ENCODE measurements around the gene PODXL. TPM values are rescaled to one million over a fixed set of nuclear protein-coding genes. Genes with fewer than 3 reads are reported as not detected.

The PODXL gene
- total RNA-seq (1 to 10 TPM in 3 of 5 donors, under 1 TPM in 2; 0.63 to 2.6 (median 1.5) TPM), total RNA-seq (0.17 to 3.0 (median 1.1) reads per million in 29 experiments)
- 0.98 TPM for total RNA-seq (2013)

- Mint-ChIP-seq H3K36me3 (no peaks in the 10 kb centered on the region), H3K4me3 (peak within 1 kb of the TSS; percentile 70 to 78 (median 78)), H3K9me3 (no peaks in the 10 kb centered on the region), H3K27ac (no peak within 1 kb of the TSS), H3K27me3 (peaks cover 35 to 48% of the 10 kb centered on the region in 2 donors), H3K4me1 (peaks cover 10 to 22% (median 18%) of the 10 kb centered on the region in 3 donors)
- H3K4me1 ChIP-seq (ENCODE audit: control insufficient read depth in 1 of 2, extremely low read depth in 1 of 2, insufficient read depth in 2 of 2, low read length in 2 of 2), result peaks cover 0 to 27% of the 10 kb centered on the region in 2 experiments
- CTCF ChIA-PET, result no interaction called here
- peak within 1 kb of the TSS; percentile 43 to 57 for H3K4me3 ChIP-seq (ENCODE audit: control insufficient read depth in 1 of 2, extremely low read depth in 1 of 2, low read length in 1 of 2)
- DNase-seq (peak in 34 of 35 experiments; percentile 2 to 72 (median 29)), ATAC-seq (replicated peaks in 1 of 4) (peak; percentile 73 to 84 (median 84))
- peaks cover 10 to 55% of the 10 kb centered on the region in 2 experiments for H3K27me3 ChIP-seq (replicated peaks in 1 of 2; ENCODE audit: control insufficient read depth in 2 of 2, extremely low read depth in 1 of 2, insufficient read depth in 2 of 2, low read length in 1 of 2)
- no peaks in the 10 kb centered on the region for H3K36me3 ChIP-seq (ENCODE audit: control insufficient read depth in 2 of 2, extremely low read depth in 1 of 2, insufficient read depth in 1 of 2, low read length in 1 of 2)
- no peak within 1 kb of the TSS for H3K27ac ChIP-seq (ENCODE audit: low read length)
- POLR2A ChIA-PET, result no interaction called here
- no peaks in the 10 kb centered on the region for H3K9me3 ChIP-seq
- under 1% methylated on average over 79 of the region's 112 CpGs for WGBS (ENCODE audit: insufficient coverage)
These were observed at the start of gene PODXL for GRCh38 chr7:131556053-131556908. Gene PODXL, minus strand, starts transcription at chr7:131556628. Its CDS starts 269 bp downstream, at chr7:131556359.

- no peaks in the 10 kb centered on the region for H3K4me1 Mint-ChIP-seq
- H3K36me3 Mint-ChIP-seq, result no peaks in the 10 kb centered on the region
- WGBS (ENCODE audit: insufficient coverage), result 71% methylated on average over 1 of the region's 9 CpGs
- Histone ChIP-seq H3K27ac (ENCODE audit: low read length) (no peak overlapping the region), H3K27me3 (replicated peaks in 1 of 2; ENCODE audit: control insufficient read depth in 2 of 2, extremely low read depth in 1 of 2, insufficient read depth in 2 of 2, low read length in 1 of 2) (peaks cover 6 to 47% of the 10 kb centered on the region in 2 experiments), H3K4me3 (ENCODE audit: control insufficient read depth in 1 of 2, extremely low read depth in 1 of 2, low read length in 1 of 2) (no peak overlapping the region), H3K36me3 (ENCODE audit: control insufficient read depth in 2 of 2, extremely low read depth in 1 of 2, insufficient read depth in 1 of 2, low read length in 1 of 2) (no peaks in the 10 kb centered on the region), H3K4me1 (ENCODE audit: control insufficient read depth in 1 of 2, extremely low read depth in 1 of 2, insufficient read depth in 2 of 2, low read length in 2 of 2) (no peaks in the 10 kb centered on the region), H3K9me3 (no peaks in the 10 kb centered on the region)
- no peak overlapping the region for H3K27ac Mint-ChIP-seq
- H3K27me3 Mint-ChIP-seq, result peaks cover 13 to 47% of the 10 kb centered on the region in 2 donors
- H3K9me3 Mint-ChIP-seq, result no peaks in the 10 kb centered on the region
- ATAC-seq (replicated peaks in 1 of 4) (no peak), DNase-seq (no peak)
- ChIA-PET CTCF (no interaction called here), POLR2A (no interaction called here)
- H3K4me3 Mint-ChIP-seq, result no peak overlapping the region
These were observed 49.0 kb upstream of the PODXL start for GRCh38 chr7:131605280-131605878.

- POLR2A ChIA-PET, result no interaction called here
- Histone ChIP-seq H3K27me3 (replicated peaks in 1 of 2; ENCODE audit: control insufficient read depth in 2 of 2, extremely low read depth in 1 of 2, insufficient read depth in 2 of 2, low read length in 1 of 2) (peaks cover 6 to 47% of the 10 kb centered on the region in 2 experiments), H3K9me3 (no peaks in the 10 kb centered on the region), H3K27ac (ENCODE audit: low read length) (no peak overlapping the region), H3K4me3 (ENCODE audit: control insufficient read depth in 1 of 2, extremely low read depth in 1 of 2, low read length in 1 of 2) (no peak overlapping the region), H3K36me3 (ENCODE audit: control insufficient read depth in 2 of 2, extremely low read depth in 1 of 2, insufficient read depth in 1 of 2, low read length in 1 of 2) (no peaks in the 10 kb centered on the region), H3K4me1 (ENCODE audit: control insufficient read depth in 1 of 2, extremely low read depth in 1 of 2, insufficient read depth in 2 of 2, low read length in 2 of 2) (no peaks in the 10 kb centered on the region)
- H3K9me3 Mint-ChIP-seq, result no peaks in the 10 kb centered on the region
- no peak for DNase-seq
- ATAC-seq (replicated peaks in 1 of 4), result no peak
- CTCF ChIA-PET, result no interaction called here
- H3K4me3 Mint-ChIP-seq, result no peak overlapping the region
- H3K4me1 Mint-ChIP-seq, result no peaks in the 10 kb centered on the region
- H3K27ac Mint-ChIP-seq, result no peak overlapping the region
- H3K36me3 Mint-ChIP-seq, result no peaks in the 10 kb centered on the region
- H3K27me3 Mint-ChIP-seq, result peaks cover 13 to 47% of the 10 kb centered on the region in 2 donors
- 61% methylated on average over 5 of the region's 7 CpGs for WGBS (ENCODE audit: insufficient coverage)
These were observed 48.4 kb upstream of the PODXL start for GRCh38 chr7:131604841-131605279.

- no peaks in the 10 kb centered on the region for H3K36me3 ChIP-seq (ENCODE audit: control insufficient read depth in 2 of 2, extremely low read depth in 1 of 2, insufficient read depth in 1 of 2, low read length in 1 of 2)
- Mint-ChIP-seq H3K4me1 (no peaks in the 10 kb centered on the region), H3K27ac (no peak overlapping the region), H3K36me3 (no peaks in the 10 kb centered on the region), H3K4me3 (no peak overlapping the region), H3K27me3 (peaks cover 13 to 47% of the 10 kb centered on the region in 2 donors), H3K9me3 (no peaks in the 10 kb centered on the region)
- 100% methylated on average over 1 of the region's 2 CpGs for WGBS (ENCODE audit: insufficient coverage)
- peaks cover 6 to 43% of the 10 kb centered on the region in 2 experiments for H3K27me3 ChIP-seq (replicated peaks in 1 of 2; ENCODE audit: control insufficient read depth in 2 of 2, extremely low read depth in 1 of 2, insufficient read depth in 2 of 2, low read length in 1 of 2)
- POLR2A ChIA-PET, result interaction anchor here in 1 of 2 donors (0.6 kb wide), 1 partner anchor 14 kb away, joined by 13 read pairs; no protein-coding TSS in a partner anchor
- H3K9me3 ChIP-seq, result no peaks in the 10 kb centered on the region
- H3K4me3 ChIP-seq (ENCODE audit: control insufficient read depth in 1 of 2, extremely low read depth in 1 of 2, low read length in 1 of 2), result no peak overlapping the region
- CTCF ChIA-PET, result interaction anchor here in 1 of 2 donors (0.5 kb wide), 1 partner anchor 92 kb away, joined by 3 read pairs; no protein-coding TSS in a partner anchor
- no peak for DNase-seq
- H3K4me1 ChIP-seq (ENCODE audit: control insufficient read depth in 1 of 2, extremely low read depth in 1 of 2, insufficient read depth in 2 of 2, low read length in 2 of 2), result no peaks in the 10 kb centered on the region
- H3K27ac ChIP-seq (ENCODE audit: low read length), result no peak overlapping the region
- ATAC-seq (replicated peaks in 1 of 4), result no peak
These were observed 47.5 kb upstream of the PODXL start for GRCh38 chr7:131603932-131604331.

GRCh38 chr7:131602994-131603372 lies 46.6 kb upstream of the PODXL start:
- CTCF ChIA-PET, result no interaction called here
- Mint-ChIP-seq H3K4me1 (no peaks in the 10 kb centered on the region), H3K27me3 (peaks cover 13 to 45% of the 10 kb centered on the region in 2 donors), H3K27ac (no peak overlapping the region), H3K9me3 (no peaks in the 10 kb centered on the region), H3K36me3 (no peaks in the 10 kb centered on the region), H3K4me3 (no peak overlapping the region)
- no peak for ATAC-seq (replicated peaks in 1 of 4)
- no peaks in the 10 kb centered on the region for H3K36me3 ChIP-seq (ENCODE audit: control insufficient read depth in 2 of 2, extremely low read depth in 1 of 2, insufficient read depth in 1 of 2, low read length in 1 of 2)
- no peaks in the 10 kb centered on the region for H3K9me3 ChIP-seq
- H3K27ac ChIP-seq (ENCODE audit: low read length), result no peak overlapping the region
- H3K27me3 ChIP-seq (replicated peaks in 1 of 2; ENCODE audit: control insufficient read depth in 2 of 2, extremely low read depth in 1 of 2, insufficient read depth in 2 of 2, low read length in 1 of 2), result peaks cover 6 to 40% of the 10 kb centered on the region in 2 experiments
- H3K4me3 ChIP-seq (ENCODE audit: control insufficient read depth in 1 of 2, extremely low read depth in 1 of 2, low read length in 1 of 2), result no peak overlapping the region
- H3K4me1 ChIP-seq (ENCODE audit: control insufficient read depth in 1 of 2, extremely low read depth in 1 of 2, insufficient read depth in 2 of 2, low read length in 2 of 2), result no peaks in the 10 kb centered on the region
- POLR2A ChIA-PET, result no interaction called here
- 93% methylated on average over 2 of the region's 5 CpGs for WGBS (ENCODE audit: insufficient coverage)
- no peak for DNase-seq

GRCh38 chr7:131602304-131602993 lies 46.0 kb upstream of the PODXL start:
- H3K27ac Mint-ChIP-seq, result no peak overlapping the region
- H3K36me3 ChIP-seq (ENCODE audit: control insufficient read depth in 2 of 2, extremely low read depth in 1 of 2, insufficient read depth in 1 of 2, low read length in 1 of 2), result no peaks in the 10 kb centered on the region
- no peaks in the 10 kb centered on the region for H3K9me3 ChIP-seq
- peaks cover 6 to 34% of the 10 kb centered on the region in 2 experiments for H3K27me3 ChIP-seq (replicated peaks in 1 of 2; ENCODE audit: control insufficient read depth in 2 of 2, extremely low read depth in 1 of 2, insufficient read depth in 2 of 2, low read length in 1 of 2)
- no peaks in the 10 kb centered on the region for H3K4me1 ChIP-seq (ENCODE audit: control insufficient read depth in 1 of 2, extremely low read depth in 1 of 2, insufficient read depth in 2 of 2, low read length in 2 of 2)
- H3K4me3 ChIP-seq (ENCODE audit: control insufficient read depth in 1 of 2, extremely low read depth in 1 of 2, low read length in 1 of 2), result no peak overlapping the region
- no peaks in the 10 kb centered on the region for H3K36me3 Mint-ChIP-seq
- H3K9me3 Mint-ChIP-seq, result no peaks in the 10 kb centered on the region
- ATAC-seq (replicated peaks in 1 of 4), result no peak
- ChIA-PET CTCF (no interaction called here), POLR2A (no interaction called here)
- no peak for DNase-seq
- H3K4me1 Mint-ChIP-seq, result no peaks in the 10 kb centered on the region
- peaks cover 13 to 42% of the 10 kb centered on the region in 2 donors for H3K27me3 Mint-ChIP-seq
- H3K27ac ChIP-seq (ENCODE audit: low read length), result no peak overlapping the region
- WGBS (ENCODE audit: insufficient coverage), result 91% methylated on average over 3 of the region's 12 CpGs
- H3K4me3 Mint-ChIP-seq, result no peak overlapping the region
